Parathyroid adenoma (tissue), 2 donors: ENCODE measurements around the gene ZBED1.
"Not testable (repeated sequence)": the region's sequence is repeated elsewhere in the genome, so short reads cannot be mapped to it uniquely, and the experiment has no call there.

Source experiments
- H2AFZ ChIP-seq: fragments of 300-600 bp; sonication (generic); one replicate; pipeline ENCODE4 v1.7.0; 2017; ENCODE audit warnings: antibody characterized with exemption, mild to moderate bottlenecking
- H3K27ac ChIP-seq: fragments of 300-600 bp; sonication (generic); one replicate; pipeline ENCODE4 v1.7.0; 2017
- H3K27me3 ChIP-seq: fragments of 300-600 bp; sonication (generic); one replicate; pipeline ENCODE4 v1.7.0; 2017; ENCODE audit warnings: low read length; ENCODE audit not compliant: control insufficient read depth, insufficient read depth
- H3K36me3 ChIP-seq: fragments of 300-600 bp; sonication (generic); one replicate; pipeline ENCODE4 v1.7.0; 2017; ENCODE audit warnings: low read length; ENCODE audit not compliant: control insufficient read depth, insufficient read depth
- H3K4me1 ChIP-seq: fragments of 300-600 bp; sonication (generic); one replicate; pipeline ENCODE4 v1.7.0; 2017; ENCODE audit warnings: control low read depth
- H3K4me2 ChIP-seq: fragments of 300-600 bp; sonication (generic); one replicate; pipeline ENCODE4 v1.7.0; 2017; ENCODE audit warnings: low read length
- H3K4me3 ChIP-seq: fragments of 300-600 bp; sonication (generic); one replicate; pipeline ENCODE4 v1.7.0; 2017; ENCODE audit warnings: low read depth, low read length
- H3K79me2 ChIP-seq: fragments of 300-600 bp; sonication (generic); one replicate; pipeline ENCODE4 v1.7.0; 2017; ENCODE audit warnings: control low read depth
- H3K9ac ChIP-seq: fragments of 300-600 bp; sonication (generic); one replicate; pipeline ENCODE4 v1.7.0; 2017; ENCODE audit warnings: mild to moderate bottlenecking
- H3K9me3 ChIP-seq: fragments of 300-600 bp; sonication (generic); one replicate; pipeline ENCODE4 v1.7.0; 2017; ENCODE audit warnings: low read length; ENCODE audit not compliant: control insufficient read depth
- CTCF ChIP-seq: fragments of 300-600 bp; sonication (generic); IDR thresholded peaks from one replicate; pipeline ENCODE4 v1.7.0; 2017; ENCODE audit warnings: antibody characterized with exemption, mild to moderate bottlenecking
- donor health status: primary hyperparathyroidism.

ZBED1 gene

GRCh38 chrX:2471641-2472040 lies 29.1 kb downstream of the ZBED1 start:
- Histone ChIP-seq H3K4me3 (no peak overlapping the region), H2AFZ (no peak overlapping the region)

GRCh38 chrX:2471126-2471525 lies 29.6 kb downstream of the ZBED1 start:
- not testable (repeated sequence) for H3K4me1 ChIP-seq

More at GRCh38 chrX:2471641-2472040, 29.1 kb downstream of the ZBED1 start:
- Histone ChIP-seq H3K27ac (no peak overlapping the region), H3K4me1 (no peaks in the 10 kb centered on the region), H3K36me3 (no peaks in the 10 kb centered on the region), H3K27me3 (no peaks in the 10 kb centered on the region), H3K9me3 (no peaks in the 10 kb centered on the region), H3K9ac (no peak overlapping the region), H3K79me2 (peaks cover 23% of the 10 kb centered on the region), H3K4me2 (no peak overlapping the region)
- no peak for TF ChIP-seq CTCF

GRCh38 chrX:2469852-2470251 lies 30.9 kb downstream of the ZBED1 start:
- not testable (repeated sequence) for H2AFZ ChIP-seq, H3K4me1 ChIP-seq, H3K4me2 ChIP-seq, H3K27me3 ChIP-seq, H3K27ac ChIP-seq, H3K9me3 ChIP-seq, H3K4me3 ChIP-seq, H3K9ac ChIP-seq, H3K36me3 ChIP-seq
- peaks cover 17% of the 10 kb centered on the region for H3K79me2 ChIP-seq

More at GRCh38 chrX:2471126-2471525, 29.6 kb downstream of the ZBED1 start:
- H3K9ac ChIP-seq, H3K27me3 ChIP-seq, H3K27ac ChIP-seq, H2AFZ ChIP-seq, H3K9me3 ChIP-seq, H3K4me3 ChIP-seq, H3K36me3 ChIP-seq, H3K4me2 ChIP-seq: not testable (repeated sequence)
- peaks cover 23% of the 10 kb centered on the region for H3K79me2 ChIP-seq

DNA sequence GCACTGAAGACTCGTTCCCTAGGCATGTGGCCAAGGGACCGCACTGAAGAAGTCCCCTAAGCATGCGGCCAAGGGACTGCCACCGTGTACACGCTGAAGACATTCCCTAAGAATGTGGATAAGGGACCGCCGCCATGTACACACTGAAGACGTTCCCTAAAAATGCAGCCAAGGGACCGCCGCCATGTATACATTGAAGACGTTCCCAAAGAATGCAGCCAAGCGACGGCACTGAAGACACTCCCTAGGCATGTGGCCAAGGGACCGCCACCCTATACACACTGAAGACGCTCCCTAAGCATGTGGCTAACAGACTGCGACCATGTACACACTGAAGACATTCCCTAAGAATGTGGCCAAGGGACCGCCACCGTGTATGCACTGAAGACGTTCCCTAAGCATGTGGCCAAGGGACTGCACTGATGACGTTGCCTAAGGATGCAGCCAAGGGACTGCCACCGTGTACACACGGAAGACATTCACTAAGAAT lies 31.5 kb downstream of the ZBED1 start:
- Histone ChIP-seq H3K36me3 (no peaks in the 10 kb centered on the region), H3K9me3 (no peaks in the 10 kb centered on the region), H3K4me3 (no peak overlapping the region), H3K27ac (no peak overlapping the region), H3K79me2 (peaks cover 16% of the 10 kb centered on the region), H3K4me1 (no peaks in the 10 kb centered on the region), H2AFZ (no peak overlapping the region), H3K27me3 (no peaks in the 10 kb centered on the region), H3K9ac (no peak overlapping the region), H3K4me2 (no peak overlapping the region)
- TF ChIP-seq CTCF, result no peak

DNA sequence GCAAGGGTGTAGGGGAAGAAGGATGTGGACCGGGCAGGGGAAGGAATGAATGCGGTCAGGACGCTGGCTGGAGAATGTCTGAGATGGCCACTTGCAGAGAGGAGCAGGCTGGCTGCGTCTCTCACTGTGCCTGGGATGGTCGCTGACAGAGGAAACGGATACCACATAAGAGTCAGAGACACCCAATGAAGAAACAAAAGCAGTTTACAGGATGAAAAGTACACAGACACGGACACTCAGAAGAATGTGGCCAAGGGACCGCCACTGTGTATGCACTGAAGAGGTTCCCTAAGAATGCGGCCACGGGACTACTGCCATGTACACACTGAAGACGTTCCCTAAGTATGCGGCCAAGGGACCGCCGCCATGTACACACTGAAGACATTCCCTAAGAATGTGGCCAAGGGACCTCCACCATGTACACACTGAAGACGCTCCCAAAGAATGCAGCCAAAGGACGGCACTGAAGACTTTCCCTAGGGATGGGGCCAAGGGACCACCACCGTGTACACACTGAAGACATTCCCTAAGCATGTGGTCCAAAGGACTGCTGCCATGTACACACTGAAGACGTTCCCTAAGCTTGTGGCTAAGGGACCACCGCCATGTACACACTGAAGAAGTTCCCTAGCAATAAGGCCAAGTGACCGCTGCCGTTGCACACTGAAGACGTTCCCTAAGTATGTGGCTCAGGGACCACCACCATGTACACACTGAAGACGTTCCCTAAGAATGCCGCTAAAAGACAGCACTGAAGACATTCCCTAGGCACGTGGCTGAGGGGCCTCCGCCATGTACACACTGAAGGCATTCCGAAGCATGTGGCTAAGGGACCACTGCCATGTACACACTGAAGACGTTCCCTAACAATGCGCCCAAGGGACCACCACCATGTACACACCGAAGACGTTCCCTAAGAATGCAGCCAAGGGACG lies 32.2 kb downstream of the ZBED1 start:
- no peaks in the 10 kb centered on the region for H3K36me3 ChIP-seq
- no peak overlapping the region for H3K4me2 ChIP-seq
- no peaks in the 10 kb centered on the region for H3K27me3 ChIP-seq
- no peak overlapping the region for H3K27ac ChIP-seq
- no peaks in the 10 kb centered on the region for H3K9me3 ChIP-seq
- H3K79me2 ChIP-seq, result peaks cover 16% of the 10 kb centered on the region
- H3K9ac ChIP-seq, result no peak overlapping the region
- H3K4me3 ChIP-seq, result no peak overlapping the region
- no peak overlapping the region for H2AFZ ChIP-seq
- TF ChIP-seq CTCF, result no peak
- no peaks in the 10 kb centered on the region for H3K4me1 ChIP-seq
